ENCODE data around the gene SLC39A11.

GRCh38 chr17:72976971-72977770 is 115.3 kb downstream of the SLC39A11 start:
- TF ChIP-seq POLR2A (IDR thresholded peaks at IDR 0.05): no peak
- TF ChIP-seq CTCF (IDR thresholded peaks at IDR 0.05): no peak

Data from thyroid gland (tissue), 4 donors.